Motor neuron (in vitro differentiated cells): ENCODE data around the gene HFE. TPM values are rescaled to one million over a fixed set of nuclear protein-coding genes. Genes with fewer than 3 reads are reported as not detected.

Source experiments
- ATAC-seq, 8 experiments: fragments of 200-7000 bp; cut with Tn5 transposase; replicated peaks in 6 of 8; 2 replicates each; pipeline ENCODE4 v1.8.0; 2021; ENCODE audit warnings: mild to moderate bottlenecking in 8 of 8, moderate library complexity in 8 of 8
- H3K27ac ChIP-seq, 2 donors: fragments of 250-450 bp; sonication (Bioruptor Pico); 2 replicates each; pipeline ENCODE4 v1.9.0; 2021; ENCODE audit warnings: antibody characterized with exemption in 2 of 2, mild to moderate bottlenecking in 2 of 2, moderate library complexity in 1 of 2
- H3K4me1 ChIP-seq, 2 donors: fragments of 250-450 bp; sonication (Bioruptor Pico); replicated peaks in 1 of 2; 2 replicates each; pipeline ENCODE4 v1.6.1; 2021; ENCODE audit warnings: antibody characterized with exemption in 2 of 2, mild to moderate bottlenecking in 2 of 2, moderate library complexity in 1 of 2
- H3K4me3 ChIP-seq, 5 donors: fragments of 250-450 bp; sonication (Bioruptor Pico); 2 replicates each; pipeline ENCODE4 v1.9.0; 2021; ENCODE audit warnings: antibody characterized with exemption in 5 of 5, mild to moderate bottlenecking in 5 of 5, moderate library complexity in 4 of 5
- WGBS, 10 experiments: fragments of 450-650 bp; shearing (Covaris generic); methylation state at CpG; one replicate each; pipeline ENCODE4 v1.0.0; 2022; 5-methylcytosine and 5-hydroxymethylcytosine counted together
- in situ Hi-C, 9 experiments: fragments of 400-800 bp; cut with MboI; loops; one replicate each; pipeline ENCODE4 v1.15.0; 2021; ENCODE audit warnings: low sequenced_read_pairs in 9 of 9, low pct_unique_long_range_greater_than_20kb in 2 of 9; ENCODE audit not compliant: unreplicated experiment in 9 of 9
- total RNA-seq, 8 experiments: library from RNA; unstranded; fragments of 300-600 nt; gene quantifications; 2 replicates each; pipeline versions ENCODE4 v1.2.3 to v1.2.4, GENCODE V29; 2022

HFE gene
- total RNA-seq, 8 experiments from 2014 or later: 0.05 to 5.8 (median 1.5) TPM

- no peak overlapping the region for H3K4me3 ChIP-seq
- ATAC-seq: no peak
- no peak overlapping the region for H3K27ac ChIP-seq
- in situ Hi-C loops: no loop called here
- peaks cover 11 to 13% of the 10 kb centered on the region in 2 donors for H3K4me1 ChIP-seq
- WGBS, 10 experiments: 33 to 94% (median 74%) methylated on average over 1 to 2 of the region's 2 CpGs
Measured at GRCh38 chr6:26133730-26134129, 46.5 kb downstream of the HFE start.

- Histone ChIP-seq H3K4me1 (peaks cover 10 to 15% of the 10 kb centered on the region in 2 donors), H3K27ac (no peak overlapping the region), H3K4me3 (no peak overlapping the region)
- ATAC-seq: no peak
- in situ Hi-C loops: no loop called here
Measured at GRCh38 chr6:26136321-26136720, 49.1 kb downstream of the HFE start.

DNA sequence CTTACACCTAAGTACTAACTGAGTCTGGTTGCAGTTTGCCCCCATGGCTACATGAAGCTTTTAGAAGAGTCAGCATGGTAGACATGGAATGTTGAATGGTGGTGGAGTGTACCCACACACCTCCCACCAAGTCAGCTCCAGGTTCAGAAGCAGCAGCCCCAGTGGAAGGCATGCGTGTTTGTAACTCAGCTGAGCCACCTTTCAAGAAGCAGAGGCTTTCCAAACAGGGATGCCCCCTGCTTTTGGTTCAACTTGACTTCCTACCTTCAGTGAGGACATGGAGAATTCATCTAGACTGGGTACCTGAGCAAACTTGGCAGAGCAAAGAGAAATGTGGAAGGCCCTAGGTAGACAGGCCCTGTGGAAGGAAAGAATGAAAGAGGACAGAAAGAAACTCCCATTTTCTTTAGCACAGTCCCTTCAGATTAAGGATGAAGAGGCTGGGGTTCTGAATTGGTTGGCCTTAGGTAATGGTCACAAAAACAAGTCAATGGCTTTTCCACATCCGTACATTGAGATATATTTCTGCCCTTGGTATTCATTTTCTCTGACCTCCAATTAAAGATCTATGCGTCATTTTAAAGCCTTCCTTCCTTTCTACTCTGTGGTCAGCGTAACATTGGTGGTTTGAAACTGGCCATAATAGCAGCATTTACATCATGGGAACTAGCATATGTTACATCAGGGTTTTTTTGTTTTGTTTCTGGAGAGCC lies 53.2 kb downstream of the HFE start:
- in situ Hi-C loops: no loop called here
- Histone ChIP-seq H3K4me1 (peaks cover 13 to 19% of the 10 kb centered on the region in 2 donors), H3K4me3 (no peak overlapping the region), H3K27ac (no peak overlapping the region)
- ATAC-seq: no peak
- 80 to 100% (median 93%) methylated on average over 1 to 4 of the region's 4 CpGs; no CpG with 5 or more reads in 1 of the 10 experiments for WGBS, 10 experiments

GRCh38 chr6:26140967-26141294 lies 53.7 kb downstream of the HFE start:
- peak overlapping the region in 1 of 5 donors; percentile 2 for H3K4me3 ChIP-seq
- peak overlapping the region; percentile 26 to 57 for H3K27ac ChIP-seq
- peak in 3 of 8 experiments; percentile 4 to 19 (median 18) for ATAC-seq
- in situ Hi-C loops: no loop called here
- WGBS, 10 experiments: 55 to 100% (median 80%) methylated on average over 1 to 3 of the region's 3 CpGs; no CpG with 5 or more reads in 2 of the 10 experiments
- peaks cover 13 to 19% of the 10 kb centered on the region in 2 donors for H3K4me1 ChIP-seq

GRCh38 chr6:26141378-26141904 lies 54.2 kb downstream of the HFE start:
- H3K4me1 ChIP-seq: peaks cover 13 to 19% of the 10 kb centered on the region in 2 donors
- WGBS, 10 experiments: 14 to 100% (median 80%) methylated on average over 1 to 4 of the region's 4 CpGs
- peak; percentile 6 to 94 (median 82) for ATAC-seq
- H3K4me3 ChIP-seq: peak overlapping the region in 1 of 5 donors; percentile 2
- in situ Hi-C loops: no loop called here
- peak overlapping the region; percentile 26 to 57 for H3K27ac ChIP-seq

- Histone ChIP-seq H3K27ac (no peak overlapping the region), H3K4me1 (peaks cover 13 to 19% of the 10 kb centered on the region in 2 donors), H3K4me3 (no peak overlapping the region)
- 76 to 100% (median 100%) methylated on average over 1 to 2 of the region's 2 CpGs; no CpG with 5 or more reads in 2 of the 10 experiments for WGBS, 10 experiments
- in situ Hi-C loops: no loop called here
- peak in 1 of 8 experiments; percentile 4 for ATAC-seq
Measured at GRCh38 chr6:26142026-26142425, 54.8 kb downstream of the HFE start.

Other genes starting within 250 kb of the HFE start
- under 1 TPM in 2 of 8 experiments, not detected in 6; 0.40 to 1.00 TPM for gene SLC17A3, start 213.2 kb upstream of the HFE start, total RNA-seq
- gene SLC17A2, start 156.7 kb upstream of the HFE start, total RNA-seq: under 1 TPM in 2 of 8 experiments, not detected in 6; 0.14 to 0.31 TPM
- gene TRIM38, start 124.6 kb upstream of the HFE start, total RNA-seq: 10 to 100 TPM in 3 of 8 experiments, 1 to 10 TPM in 1, under 1 TPM in 4; 0.05 to 24.1 (median 1.5) TPM